OCI-LY7 (cell line): Measurements from ENCODE around the gene FAM20A. TPM values are rescaled to one million over a fixed set of nuclear protein-coding genes. Genes with fewer than 3 reads are reported as not detected.

Source experiments
- BruUV-seq: library from RNA; stranded (reverse); fragments of 400-500 nt; replicated peaks from 2 replicates; lab custom pipeline; 2021; lab: Mats Ljungman, UMichigan
- CTCF ChIA-PET: fragments of 300-600 bp; sonication (Branson Sonifier 250); formaldehyde crosslinking; loops from one replicate; lab custom pipeline; 2022; ENCODE audit warnings: antibody characterized with exemption; ENCODE audit not compliant: unreplicated experiment; lab: Charles Lee
- POLR2A ChIA-PET: fragments of 300-600 bp; sonication (Branson Sonifier 250); formaldehyde crosslinking; loops from one replicate; lab custom pipeline; 2022; ENCODE audit warnings: antibody characterized with exemption; lab: Charles Lee
- DNase-seq: peaks from one replicate; pipeline ENCODE4 v3.0.0-alpha.2; 2015; ENCODE audit warnings: low spot score
- H2AFZ ChIP-seq: fragments of 200-600 bp; sonication (generic), shearing (Covaris generic); 2 replicates; pipeline ENCODE4 v1.6.1; 2014; ENCODE audit warnings: mild to moderate bottlenecking, antibody characterized with exemption, low read length, moderate library complexity
- H3K27ac ChIP-seq: fragments of 200-600 bp; sonication (generic); 2 replicates; pipeline ENCODE4 v1.5.1; 2014; ENCODE audit warnings: mixed run types, low read depth, mild to moderate bottlenecking, moderate library complexity, low read length, inconsistent platforms; ENCODE audit not compliant: poor library complexity, severe bottlenecking
- H3K36me3 ChIP-seq: fragments of 200-600 bp; sonication (generic); 2 replicates; pipeline ENCODE4 v1.6.1; 2014; ENCODE audit warnings: mild to moderate bottlenecking, antibody characterized with exemption, low read length, moderate library complexity, mixed read lengths; ENCODE audit not compliant: insufficient read depth
- H3K4me1 ChIP-seq: fragments of 200-600 bp; sonication (generic); 2 replicates; pipeline ENCODE4 v1.5.1; 2014; ENCODE audit warnings: mild to moderate bottlenecking, low read length; ENCODE audit not compliant: insufficient read depth, poor library complexity, severe bottlenecking
- H3K4me2 ChIP-seq: fragments of 200-600 bp; sonication (generic); 2 replicates; pipeline ENCODE4 v1.6.1; 2014; ENCODE audit warnings: mild to moderate bottlenecking, low read length
- H3K4me3 ChIP-seq: fragments of 200-600 bp; sonication (generic); 2 replicates; pipeline ENCODE4 v1.5.1; 2014; ENCODE audit warnings: mild to moderate bottlenecking, low read depth, low read length; ENCODE audit not compliant: poor library complexity, severe bottlenecking
- H3K79me2 ChIP-seq: fragments of 200-600 bp; sonication (generic); 2 replicates; pipeline ENCODE4 v1.6.1; 2016; ENCODE audit warnings: low read depth, mild to moderate bottlenecking, low read length, moderate library complexity, mixed read lengths; ENCODE audit not compliant: insufficient read depth
- H3K9me2 ChIP-seq: fragments of 200-600 bp; sonication (generic); 2 replicates; pipeline ENCODE4 v1.6.1; 2016; ENCODE audit warnings: mild to moderate bottlenecking, low read length, mixed read lengths; ENCODE audit not compliant: insufficient read depth
- H3K9me3 ChIP-seq: fragments of 200-600 bp; sonication (generic); 2 replicates; pipeline ENCODE4 v1.6.1; 2014; ENCODE audit warnings: mild to moderate bottlenecking, mixed run types, low read length, mixed read lengths
- H4K20me1 ChIP-seq: fragments of 200-600 bp; sonication (generic); 2 replicates; pipeline ENCODE4 v1.6.1; 2014; ENCODE audit warnings: mild to moderate bottlenecking, antibody characterized with exemption, low read length, moderate library complexity, mixed read lengths; ENCODE audit not compliant: insufficient read depth
- CTCF ChIP-seq: fragments of 200-600 bp; sonication (generic); conservative IDR thresholded peaks from 2 replicates; pipeline ENCODE4 v1.5.1; 2014; ENCODE audit warnings: mild to moderate bottlenecking, antibody characterized with exemption, low read length, moderate library complexity, mixed read lengths
- EZH2phosphoT487 ChIP-seq: fragments of 200-600 bp; sonication (generic); IDR thresholded peaks from 2 replicates; pipeline ENCODE4 v1.6.1; 2018; ENCODE audit warnings: low read depth, borderline replicate concordance, mild to moderate bottlenecking, mixed run types, antibody characterized with exemption, low read length, moderate library complexity, mixed read lengths
- intact Hi-C: fragments of 100-400 bp; cut with micrococcal nuclease; formaldehyde crosslinking; loops from one replicate; pipeline ENCODE4 v1.10.0; 2022; ENCODE audit not compliant: unreplicated experiment
- total RNA-seq, 2 experiments: library from RNA; depleted of rRNA in 1 of 2; stranded (reverse); fragments of >200 nt in 1 of 2; shearing (Covaris generic) in 1 of 2; gene quantifications; 2 replicates each; pipeline ENCODE4 v1.2.3, GENCODE V29; 2014 to 2022

FAM20A gene
- total RNA-seq, 2 experiments from 2014 or later: not detected

GRCh38 chr17:68587847-68588246 lies 13.3 kb downstream of the FAM20A start:
- POLR2A ChIA-PET: interaction anchor here (0.7 to 2.2 kb wide), 2 partner anchors 21 to 552 kb away, joined by 3 to 5 read pairs; no protein-coding TSS in a partner anchor
- Histone ChIP-seq H3K9me2 (no peaks in the 10 kb centered on the region), H3K4me1 (no peaks in the 10 kb centered on the region), H4K20me1 (no peaks in the 10 kb centered on the region), H3K4me2 (no peak overlapping the region), H3K27ac (no peak overlapping the region), H2AFZ (no peak overlapping the region), H3K9me3 (no peaks in the 10 kb centered on the region), H3K36me3 (no peaks in the 10 kb centered on the region), H3K79me2 (no peaks in the 10 kb centered on the region), H3K4me3 (no peak overlapping the region)
- CTCF ChIA-PET: no interaction called here
- no peak for DNase-seq
- intact Hi-C loops: no loop called here
- no TSS peak for BruUV-seq
- no peak for TF ChIP-seq CTCF
- TF ChIP-seq EZH2phosphoT487: no peak

DNA sequence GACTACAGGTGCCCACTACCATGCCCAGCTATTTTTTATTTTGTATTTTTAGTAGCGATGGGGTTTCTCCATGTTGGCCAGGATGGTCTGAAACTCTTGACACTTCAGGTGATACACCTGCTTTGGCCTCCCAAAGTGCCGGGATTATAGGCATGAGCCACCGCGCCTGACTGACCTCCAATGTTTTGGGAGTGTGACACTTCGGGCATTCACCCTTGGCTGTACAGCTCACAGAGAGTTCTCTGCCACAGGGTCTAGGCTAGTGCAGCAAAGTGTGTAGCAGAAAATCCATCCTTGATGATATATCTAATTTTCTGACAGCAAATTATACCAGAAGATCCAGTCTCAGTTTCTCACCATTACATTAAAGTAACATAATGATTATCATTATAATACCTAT lies 14.1 kb downstream of the FAM20A start:
- ChIA-PET CTCF (no interaction called here), POLR2A (interaction anchor here (0.7 to 2.2 kb wide), 2 partner anchors 20 to 105 kb away, joined by 3 to 5 read pairs; no protein-coding TSS in a partner anchor)
- H3K36me3 ChIP-seq: no peaks in the 10 kb centered on the region
- TF ChIP-seq EZH2phosphoT487 (no peak), CTCF (no peak)
- DNase-seq: no peak
- no peak overlapping the region for H3K4me3 ChIP-seq
- intact Hi-C loops: no loop called here
- no TSS peak for BruUV-seq
- H3K9me3 ChIP-seq: no peaks in the 10 kb centered on the region
- H3K79me2 ChIP-seq: no peaks in the 10 kb centered on the region
- no peaks in the 10 kb centered on the region for H4K20me1 ChIP-seq
- H2AFZ ChIP-seq: no peak overlapping the region
- no peak overlapping the region for H3K4me2 ChIP-seq
- no peak overlapping the region for H3K27ac ChIP-seq
- H3K9me2 ChIP-seq: no peaks in the 10 kb centered on the region
- no peaks in the 10 kb centered on the region for H3K4me1 ChIP-seq

GRCh38 chr17:68585643-68586042 lies 15.5 kb downstream of the FAM20A start:
- BruUV-seq: no TSS peak
- ChIA-PET CTCF (no interaction called here), POLR2A (no interaction called here)
- H3K79me2 ChIP-seq: no peaks in the 10 kb centered on the region
- H3K27ac ChIP-seq: no peak overlapping the region
- H3K4me1 ChIP-seq: no peaks in the 10 kb centered on the region
- no peaks in the 10 kb centered on the region for H3K9me3 ChIP-seq
- no peak for DNase-seq
- intact Hi-C loops: no loop called here
- no peaks in the 10 kb centered on the region for H3K9me2 ChIP-seq
- H3K36me3 ChIP-seq: no peaks in the 10 kb centered on the region
- H2AFZ ChIP-seq: no peak overlapping the region
- H3K4me2 ChIP-seq: no peak overlapping the region
- H3K4me3 ChIP-seq: no peak overlapping the region
- no peak for TF ChIP-seq CTCF
- no peak for TF ChIP-seq EZH2phosphoT487
- H4K20me1 ChIP-seq: no peaks in the 10 kb centered on the region
